Caco-2 (cell line): ENCODE results near the gene SEMA4G. TPM values are rescaled to one million over a fixed set of nuclear protein-coding genes. Genes with fewer than 3 reads are reported as not detected.

ENCODE experiments used
- BruUV-seq: library from RNA; stranded (reverse); fragments of 400-500 nt; replicated peaks from 2 replicates; lab custom pipeline; 2021; lab: Mats Ljungman, UMichigan
- CTCF ChIA-PET: fragments of 300-600 bp; sonication (Branson Sonifier 250); formaldehyde crosslinking; loops from one replicate; lab custom pipeline; 2022; ENCODE audit warnings: antibody characterized with exemption; lab: Charles Lee
- POLR2A ChIA-PET: fragments of 300-600 bp; sonication (Branson Sonifier 250); formaldehyde crosslinking; loops from one replicate; lab custom pipeline; 2022; ENCODE audit warnings: antibody characterized with exemption; lab: Charles Lee
- DNase-seq, 2 experiments: peaks; one replicate each; pipeline versions ENCODE4 v3.0.0 to v3.0.0-alpha.2; 2020 to 2022
- H3K27me3 ChIP-seq: replicated peaks from 2 replicates; pipeline ENCODE4 v1.6.0; 2011; ENCODE audit warnings: low read length; ENCODE audit not compliant: control insufficient read depth, insufficient read depth
- H3K36me3 ChIP-seq: 2 replicates; pipeline ENCODE4 v1.5.1; 2011; ENCODE audit warnings: low read length; ENCODE audit not compliant: control insufficient read depth, insufficient read depth
- H3K4me1 ChIP-seq: fragments of 250-450 bp; sonication (Bioruptor Pico); 2 replicates; pipeline ENCODE4 v1.5.1; 2020; ENCODE audit warnings: mild to moderate bottlenecking
- H3K4me3 ChIP-seq: 2 replicates; pipeline ENCODE4 v1.5.1; 2011; ENCODE audit warnings: low read depth, mild to moderate bottlenecking, control low read depth, low read length
- H3K9me3 ChIP-seq: fragments of 250-450 bp; sonication (Bioruptor Pico); 2 replicates; pipeline ENCODE4 v1.5.1; 2020; ENCODE audit warnings: mild to moderate bottlenecking, moderate library complexity
- H3K27ac Mint-ChIP-seq: one replicate; pipeline ENCODE4 v1.8.0; 2022; ENCODE audit warnings: mixed read lengths; ENCODE audit not compliant: unreplicated experiment
- H3K27me3 Mint-ChIP-seq: one replicate; pipeline ENCODE4 v1.8.0; 2022; ENCODE audit warnings: mixed read lengths; ENCODE audit not compliant: insufficient read depth, unreplicated experiment
- H3K36me3 Mint-ChIP-seq: one replicate; pipeline ENCODE4 v1.8.0; 2022; ENCODE audit warnings: mild to moderate bottlenecking, mixed read lengths; ENCODE audit not compliant: insufficient read depth, unreplicated experiment
- H3K4me1 Mint-ChIP-seq: one replicate; pipeline ENCODE4 v1.8.0; 2022; ENCODE audit warnings: low read depth, mixed read lengths; ENCODE audit not compliant: unreplicated experiment
- H3K4me3 Mint-ChIP-seq: one replicate; pipeline ENCODE4 v1.8.0; 2022; ENCODE audit warnings: mild to moderate bottlenecking, moderate library complexity, mixed read lengths; ENCODE audit not compliant: unreplicated experiment
- H3K9me3 Mint-ChIP-seq: one replicate; pipeline ENCODE4 v1.8.0; 2022; ENCODE audit warnings: mixed read lengths; ENCODE audit not compliant: unreplicated experiment
- CTCF ChIP-seq, 2 experiments: fragments of 200-600 bp in 1 of 2; IDR thresholded peaks; 1 replicate in 1 of 2; 2 replicates in 1 of 2; pipeline versions ENCODE4 v1.5.1 to v1.8.0; 2011 to 2022; ENCODE audit warnings: antibody characterized with exemption in 1 of 2, control low read depth in 1 of 2, inconsistent platforms in 1 of 2, low read depth in 1 of 2, low read length in 1 of 2, mild to moderate bottlenecking in 1 of 2, moderate library complexity in 1 of 2; ENCODE audit not compliant: insufficient read depth in 1 of 2, severe bottlenecking in 1 of 2, unreplicated experiment in 1 of 2
- intact Hi-C: fragments of 100-400 bp; cut with micrococcal nuclease; formaldehyde crosslinking; loops from one replicate; pipeline ENCODE4 v1.10.0; 2022; ENCODE audit not compliant: unreplicated experiment
- total RNA-seq: library from RNA; stranded (reverse); gene quantifications from 2 replicates; pipeline ENCODE4 v1.2.3, GENCODE V29; 2022

Gene SEMA4G
- total RNA-seq, 1 experiment from 2014 or later: 81.2 TPM

GRCh38 chr10:100980711-100981110 is 11.4 kb downstream of the SEMA4G start:
- H3K27me3 ChIP-seq: no peaks in the 10 kb centered on the region
- no peak overlapping the region for H3K4me3 ChIP-seq
- H3K36me3 ChIP-seq: peaks cover 13% of the 10 kb centered on the region
- intact Hi-C loops: no loop called here
- no peaks in the 10 kb centered on the region for H3K9me3 ChIP-seq
- H3K27me3 Mint-ChIP-seq: no peaks in the 10 kb centered on the region
- peaks cover 7% of the 10 kb centered on the region for H3K4me1 ChIP-seq
- peak in 1 of 2 experiments; percentile 13 for DNase-seq
- peaks cover 13% of the 10 kb centered on the region for H3K4me1 Mint-ChIP-seq
- BruUV-seq: no TSS peak
- ChIA-PET POLR2A (no interaction called here), CTCF (interaction anchor here (0.6 kb wide), 1 partner anchor 18 kb away, joined by 3 read pairs; no protein-coding TSS in a partner anchor)
- TF ChIP-seq CTCF (IDR thresholded peaks at IDR 0.05; ENCODE audit: insufficient read depth in 1 of 2, low read depth in 1 of 2, low read length in 1 of 2, severe bottlenecking in 1 of 2, unreplicated experiment in 1 of 2): no peak
- H3K4me3 Mint-ChIP-seq: no peak overlapping the region
- H3K27ac Mint-ChIP-seq: no peak overlapping the region
- H3K36me3 Mint-ChIP-seq: peaks cover 47% of the 10 kb centered on the region
- no peaks in the 10 kb centered on the region for H3K9me3 Mint-ChIP-seq

GRCh38 chr10:100981178-100981772 is 12.0 kb downstream of the SEMA4G start:
- Mint-ChIP-seq H3K9me3 (no peaks in the 10 kb centered on the region), H3K4me1 (peaks cover 8% of the 10 kb centered on the region), H3K4me3 (no peak overlapping the region), H3K36me3 (peaks cover 48% of the 10 kb centered on the region), H3K27me3 (no peaks in the 10 kb centered on the region), H3K27ac (no peak overlapping the region)
- BruUV-seq: no TSS peak
- intact Hi-C loops: no loop called here
- H3K4me3 ChIP-seq: no peak overlapping the region
- peaks cover 12% of the 10 kb centered on the region for H3K36me3 ChIP-seq
- ChIA-PET POLR2A (no interaction called here), CTCF (interaction anchor here (0.6 kb wide), 1 partner anchor 17 kb away, joined by 3 read pairs; no protein-coding TSS in a partner anchor)
- H3K9me3 ChIP-seq: no peaks in the 10 kb centered on the region
- no peaks in the 10 kb centered on the region for H3K27me3 ChIP-seq
- peaks cover 9% of the 10 kb centered on the region for H3K4me1 ChIP-seq
- TF ChIP-seq CTCF (IDR thresholded peaks at IDR 0.05; ENCODE audit: insufficient read depth in 1 of 2, low read depth in 1 of 2, low read length in 1 of 2, severe bottlenecking in 1 of 2, unreplicated experiment in 1 of 2): no peak
- DNase-seq: no peak

- Histone ChIP-seq H3K36me3 (peaks cover 10% of the 10 kb centered on the region), H3K4me1 (peaks cover 4% of the 10 kb centered on the region), H3K9me3 (no peaks in the 10 kb centered on the region), H3K4me3 (no peak overlapping the region), H3K27me3 (no peaks in the 10 kb centered on the region)
- Mint-ChIP-seq H3K4me1 (peaks cover 10% of the 10 kb centered on the region), H3K27me3 (no peaks in the 10 kb centered on the region), H3K9me3 (no peaks in the 10 kb centered on the region), H3K36me3 (peaks cover 60% of the 10 kb centered on the region), H3K4me3 (no peak overlapping the region), H3K27ac (no peak overlapping the region)
- TF ChIP-seq CTCF (IDR thresholded peaks at IDR 0.05; ENCODE audit: insufficient read depth in 1 of 2, low read depth in 1 of 2, low read length in 1 of 2, severe bottlenecking in 1 of 2, unreplicated experiment in 1 of 2): no peak
- CTCF ChIA-PET: no interaction called here
- intact Hi-C loops: no loop called here
- POLR2A ChIA-PET: no interaction called here
- DNase-seq: peak in 1 of 2 experiments; percentile 31
- no TSS peak for BruUV-seq
Measured at GRCh38 chr10:100982916-100983830, 13.9 kb downstream of the SEMA4G start.
